Neural cell (in vitro differentiated cells): Measurements from ENCODE around the gene BBS12.
"Not testable (repeated sequence)": the region's sequence is repeated elsewhere in the genome, so short reads cannot be mapped to it uniquely, and the experiment has no call there.

Experiments
- EP300 ChIP-seq: fragments of 450-650 bp; conservative IDR thresholded peaks from 2 replicates; pipeline ENCODE4 v1.6.1; 2014; ENCODE audit warnings: antibody characterized with exemption, mild to moderate bottlenecking, moderate library complexity; ENCODE audit not compliant: poor library complexity, severe bottlenecking
- EZH2 ChIP-seq: fragments of 200-600, 300-800 bp; shearing (Covaris generic), sonication (generic); IDR thresholded peaks from 2 replicates; pipeline ENCODE4 v1.6.1; 2014; ENCODE audit warnings: antibody characterized with exemption, low read length, borderline replicate concordance, mild to moderate bottlenecking; ENCODE audit not compliant: insufficient read depth, poor library complexity, severe bottlenecking
- MXI1 ChIP-seq: fragments of 450-650 bp; conservative IDR thresholded peaks from 2 replicates; pipeline ENCODE4 v1.6.1; 2014; ENCODE audit warnings: antibody characterized with exemption, mild to moderate bottlenecking; ENCODE audit not compliant: poor library complexity, severe bottlenecking
- RAD21 ChIP-seq: fragments of 450-650 bp; conservative IDR thresholded peaks from 2 replicates; pipeline ENCODE4 v1.6.1; 2014; ENCODE audit warnings: antibody characterized with exemption, mild to moderate bottlenecking, moderate library complexity
- TAF1 ChIP-seq: IDR thresholded peaks from 2 replicates; pipeline ENCODE4 v1.6.1; 2012; ENCODE audit warnings: low read depth
- TF ChIP-seq, protein P1 (sequence below): fragments of 450-650 bp; IDR thresholded peaks from 2 replicates; pipeline ENCODE4 v1.5.1; 2014; ENCODE audit warnings: antibody characterized with exemption, mild to moderate bottlenecking, moderate library complexity; ENCODE audit not compliant: poor library complexity, severe bottlenecking
- TF ChIP-seq, protein P2 (sequence below): IDR thresholded peaks from 2 replicates; pipeline ENCODE4 v1.6.1; 2012; ENCODE audit warnings: borderline replicate concordance

DNA sequence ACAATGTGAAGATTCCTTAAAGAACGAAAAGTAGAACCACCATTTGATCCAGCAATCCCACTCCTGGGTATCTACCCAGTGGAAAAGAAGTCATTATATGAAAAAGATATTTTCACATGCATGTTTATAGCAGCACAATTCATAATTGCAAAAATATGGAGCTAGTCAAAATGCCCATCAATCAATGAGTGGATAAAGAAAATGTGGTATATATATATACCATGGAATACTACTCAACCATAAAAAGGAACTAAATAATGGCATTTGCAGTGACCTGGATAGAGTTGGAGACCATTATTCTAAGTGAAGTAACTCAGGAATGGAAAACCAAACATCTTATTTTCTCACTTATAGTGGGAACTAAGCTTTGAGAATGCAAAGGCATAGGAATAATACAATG lies 54.4 kb downstream of the BBS12 start:
- not testable (repeated sequence) for TF ChIP-seq RAD21, EP300, EZH2, MXI1, TAF1
- TF ChIP-seq, protein P1, sequence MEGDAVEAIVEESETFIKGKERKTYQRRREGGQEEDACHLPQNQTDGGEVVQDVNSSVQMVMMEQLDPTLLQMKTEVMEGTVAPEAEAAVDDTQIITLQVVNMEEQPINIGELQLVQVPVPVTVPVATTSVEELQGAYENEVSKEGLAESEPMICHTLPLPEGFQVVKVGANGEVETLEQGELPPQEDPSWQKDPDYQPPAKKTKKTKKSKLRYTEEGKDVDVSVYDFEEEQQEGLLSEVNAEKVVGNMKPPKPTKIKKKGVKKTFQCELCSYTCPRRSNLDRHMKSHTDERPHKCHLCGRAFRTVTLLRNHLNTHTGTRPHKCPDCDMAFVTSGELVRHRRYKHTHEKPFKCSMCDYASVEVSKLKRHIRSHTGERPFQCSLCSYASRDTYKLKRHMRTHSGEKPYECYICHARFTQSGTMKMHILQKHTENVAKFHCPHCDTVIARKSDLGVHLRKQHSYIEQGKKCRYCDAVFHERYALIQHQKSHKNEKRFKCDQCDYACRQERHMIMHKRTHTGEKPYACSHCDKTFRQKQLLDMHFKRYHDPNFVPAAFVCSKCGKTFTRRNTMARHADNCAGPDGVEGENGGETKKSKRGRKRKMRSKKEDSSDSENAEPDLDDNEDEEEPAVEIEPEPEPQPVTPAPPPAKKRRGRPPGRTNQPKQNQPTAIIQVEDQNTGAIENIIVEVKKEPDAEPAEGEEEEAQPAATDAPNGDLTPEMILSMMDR, result not testable (repeated sequence)
- TF ChIP-seq, protein P2, sequence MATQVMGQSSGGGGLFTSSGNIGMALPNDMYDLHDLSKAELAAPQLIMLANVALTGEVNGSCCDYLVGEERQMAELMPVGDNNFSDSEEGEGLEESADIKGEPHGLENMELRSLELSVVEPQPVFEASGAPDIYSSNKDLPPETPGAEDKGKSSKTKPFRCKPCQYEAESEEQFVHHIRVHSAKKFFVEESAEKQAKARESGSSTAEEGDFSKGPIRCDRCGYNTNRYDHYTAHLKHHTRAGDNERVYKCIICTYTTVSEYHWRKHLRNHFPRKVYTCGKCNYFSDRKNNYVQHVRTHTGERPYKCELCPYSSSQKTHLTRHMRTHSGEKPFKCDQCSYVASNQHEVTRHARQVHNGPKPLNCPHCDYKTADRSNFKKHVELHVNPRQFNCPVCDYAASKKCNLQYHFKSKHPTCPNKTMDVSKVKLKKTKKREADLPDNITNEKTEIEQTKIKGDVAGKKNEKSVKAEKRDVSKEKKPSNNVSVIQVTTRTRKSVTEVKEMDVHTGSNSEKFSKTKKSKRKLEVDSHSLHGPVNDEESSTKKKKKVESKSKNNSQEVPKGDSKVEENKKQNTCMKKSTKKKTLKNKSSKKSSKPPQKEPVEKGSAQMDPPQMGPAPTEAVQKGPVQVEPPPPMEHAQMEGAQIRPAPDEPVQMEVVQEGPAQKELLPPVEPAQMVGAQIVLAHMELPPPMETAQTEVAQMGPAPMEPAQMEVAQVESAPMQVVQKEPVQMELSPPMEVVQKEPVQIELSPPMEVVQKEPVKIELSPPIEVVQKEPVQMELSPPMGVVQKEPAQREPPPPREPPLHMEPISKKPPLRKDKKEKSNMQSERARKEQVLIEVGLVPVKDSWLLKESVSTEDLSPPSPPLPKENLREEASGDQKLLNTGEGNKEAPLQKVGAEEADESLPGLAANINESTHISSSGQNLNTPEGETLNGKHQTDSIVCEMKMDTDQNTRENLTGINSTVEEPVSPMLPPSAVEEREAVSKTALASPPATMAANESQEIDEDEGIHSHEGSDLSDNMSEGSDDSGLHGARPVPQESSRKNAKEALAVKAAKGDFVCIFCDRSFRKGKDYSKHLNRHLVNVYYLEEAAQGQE, result not testable (repeated sequence)
